Daoy (cell line): ENCODE results near the gene EPS8L3. TPM values are rescaled to one million over a fixed set of nuclear protein-coding genes. Genes with fewer than 3 reads are reported as not detected.
"Not testable (repeated sequence)": the region's sequence is repeated elsewhere in the genome, so short reads cannot be mapped to it uniquely, and the experiment has no call there.

Source experiments
- DNase-seq: peaks from one replicate; pipeline ENCODE4 v3.0.0-alpha.2; 2015; ENCODE audit warnings: low read depth
- total RNA-seq: library from RNA; depleted of rRNA; stranded (reverse); fragments of >200 nt; shearing (Covaris generic); gene quantifications from 2 replicates; pipeline ENCODE4 v1.2.3, GENCODE V29; 2014; rRNA removed

The EPS8L3 gene, protein sequence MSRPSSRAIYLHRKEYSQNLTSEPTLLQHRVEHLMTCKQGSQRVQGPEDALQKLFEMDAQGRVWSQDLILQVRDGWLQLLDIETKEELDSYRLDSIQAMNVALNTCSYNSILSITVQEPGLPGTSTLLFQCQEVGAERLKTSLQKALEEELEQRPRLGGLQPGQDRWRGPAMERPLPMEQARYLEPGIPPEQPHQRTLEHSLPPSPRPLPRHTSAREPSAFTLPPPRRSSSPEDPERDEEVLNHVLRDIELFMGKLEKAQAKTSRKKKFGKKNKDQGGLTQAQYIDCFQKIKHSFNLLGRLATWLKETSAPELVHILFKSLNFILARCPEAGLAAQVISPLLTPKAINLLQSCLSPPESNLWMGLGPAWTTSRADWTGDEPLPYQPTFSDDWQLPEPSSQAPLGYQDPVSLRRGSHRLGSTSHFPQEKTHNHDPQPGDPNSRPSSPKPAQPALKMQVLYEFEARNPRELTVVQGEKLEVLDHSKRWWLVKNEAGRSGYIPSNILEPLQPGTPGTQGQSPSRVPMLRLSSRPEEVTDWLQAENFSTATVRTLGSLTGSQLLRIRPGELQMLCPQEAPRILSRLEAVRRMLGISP
- total RNA-seq = not detected in 2 replicates

DNA sequence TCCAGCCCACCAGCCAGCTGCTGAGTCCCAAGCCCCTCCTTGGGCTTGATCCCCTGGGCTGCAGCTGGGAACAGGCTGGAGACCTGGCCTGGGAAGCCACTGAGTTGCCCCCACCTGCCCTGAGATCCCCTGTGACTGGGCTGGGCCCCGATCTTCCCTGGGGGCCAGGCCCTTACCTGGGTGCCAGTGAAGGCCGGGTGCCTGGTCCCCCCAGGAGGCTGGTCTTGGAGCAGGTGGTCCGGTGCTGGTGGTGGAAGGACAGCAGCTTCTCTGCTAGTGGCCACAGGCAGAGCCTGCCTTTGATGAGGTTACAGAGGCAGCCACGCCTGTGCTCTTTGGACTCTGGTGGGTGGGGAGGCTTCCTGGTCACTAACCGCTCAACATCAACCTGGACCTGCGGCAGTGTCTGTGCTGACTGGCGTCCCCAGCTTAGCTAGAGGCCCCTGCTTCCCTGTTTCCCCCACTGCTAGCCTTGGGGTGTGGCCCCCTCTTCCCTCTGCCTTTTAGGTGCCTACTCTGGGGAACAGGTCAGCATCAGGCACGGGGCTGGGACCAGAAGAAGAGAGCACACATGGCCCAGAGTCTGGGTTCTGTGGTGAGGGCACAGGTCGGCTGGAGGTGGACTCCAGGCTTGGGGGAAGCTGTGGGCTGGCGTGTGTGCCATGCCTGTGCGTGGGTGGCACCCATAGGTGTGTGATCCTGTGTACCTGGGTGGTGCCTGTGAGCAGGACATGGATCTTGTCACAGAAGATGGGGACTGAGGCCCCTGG is at the start of gene EPS8L3:
EPS8L3 (minus strand) TSS at position 278 of the 770 bp plus-strand sequence. CDS start 2,174 bp downstream, outside the sequence.
- no peak for DNase-seq

DNA sequence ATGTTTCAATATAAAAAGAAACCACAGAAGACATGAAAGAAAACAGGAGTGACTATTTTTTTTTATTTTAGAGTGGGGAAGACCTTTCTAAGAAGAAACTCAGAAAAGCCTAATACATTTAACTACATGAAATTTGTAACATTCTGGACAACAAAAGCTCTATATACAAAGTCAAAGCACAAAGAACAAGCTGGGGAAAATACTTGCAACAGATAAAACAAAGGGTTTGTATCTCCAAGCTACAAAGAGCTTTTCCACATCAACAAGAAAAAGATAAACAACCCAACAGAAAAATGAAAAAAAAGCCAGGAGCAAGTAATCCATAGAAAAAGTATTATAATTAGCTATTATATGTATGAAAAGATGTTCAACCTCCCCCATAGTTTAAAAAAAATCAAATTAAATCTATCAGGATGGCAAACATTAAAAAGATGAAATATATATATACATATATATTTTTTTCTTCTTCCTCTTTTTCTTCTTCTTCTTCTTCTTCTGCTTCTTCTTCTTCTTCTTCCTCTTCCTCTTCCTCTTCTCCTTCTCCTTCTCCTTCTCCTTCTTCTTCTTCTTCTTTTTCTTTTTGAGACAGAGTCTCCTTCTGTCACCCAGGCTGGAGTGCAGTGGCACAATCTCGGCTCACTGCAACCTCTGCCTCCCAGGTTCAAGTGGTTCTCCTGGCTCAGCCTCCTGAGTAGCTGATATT is 49.1 kb upstream of the EPS8L3 start:
- DNase-seq = no peak

DNA sequence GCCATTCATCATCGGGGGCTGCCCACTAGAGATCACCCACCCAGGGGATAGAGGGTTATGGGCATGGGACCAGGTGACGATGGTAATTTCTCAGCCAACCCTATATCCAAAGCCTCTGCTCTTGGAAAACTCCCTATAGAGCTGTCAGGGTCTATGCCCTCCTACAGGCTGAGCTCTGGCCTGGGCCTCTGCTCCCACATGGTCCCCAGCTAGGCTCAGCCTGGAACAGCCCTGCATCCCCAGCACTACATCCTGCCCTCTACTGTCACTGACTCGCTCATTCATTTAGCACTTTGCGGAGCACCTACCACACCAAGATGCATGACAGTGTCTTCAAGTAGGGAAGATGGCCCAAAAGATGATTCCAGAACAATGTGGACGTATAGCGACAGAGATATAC is 45.0 kb upstream of the EPS8L3 start:
- no peak for DNase-seq

DNA sequence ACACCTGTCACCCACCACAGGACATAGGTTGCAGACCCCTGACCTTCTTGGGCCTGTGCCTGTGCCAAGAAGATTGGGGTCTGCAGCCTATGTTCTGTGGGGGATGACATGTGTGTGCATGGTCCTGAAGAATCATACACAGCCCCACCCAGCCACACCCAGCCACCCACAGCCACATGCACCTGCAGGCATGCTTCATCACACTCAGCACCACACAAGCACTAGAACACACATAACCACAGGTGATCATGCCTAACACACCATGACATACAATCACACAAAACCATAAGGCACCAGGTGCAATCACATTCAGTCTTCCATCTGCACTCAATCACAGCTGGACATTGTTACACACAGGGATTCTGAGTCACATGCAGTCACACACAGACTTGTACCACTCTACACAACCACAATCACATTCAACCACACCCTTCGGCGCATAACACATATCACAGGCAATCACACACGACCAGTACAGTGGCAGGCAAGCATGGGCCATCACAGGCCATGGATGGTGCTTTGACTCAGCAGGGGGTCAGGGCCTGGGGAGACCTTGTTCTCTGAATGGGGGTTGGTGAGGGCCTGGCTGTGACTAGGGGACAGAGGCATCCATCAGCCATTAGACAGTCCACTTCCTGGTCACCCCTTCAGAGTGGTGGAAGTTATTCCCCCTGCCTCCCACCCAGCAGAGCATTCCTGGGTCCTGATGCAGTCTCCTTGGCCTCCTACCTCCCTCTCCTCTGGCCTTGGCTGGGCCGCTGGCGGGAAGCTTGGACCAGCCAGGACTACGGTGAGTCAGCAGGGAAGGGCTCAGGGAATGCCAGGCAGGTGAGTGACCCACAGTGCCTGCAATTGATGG is 44.3 kb upstream of the EPS8L3 start:
- DNase-seq = peak; percentile 48

DNA sequence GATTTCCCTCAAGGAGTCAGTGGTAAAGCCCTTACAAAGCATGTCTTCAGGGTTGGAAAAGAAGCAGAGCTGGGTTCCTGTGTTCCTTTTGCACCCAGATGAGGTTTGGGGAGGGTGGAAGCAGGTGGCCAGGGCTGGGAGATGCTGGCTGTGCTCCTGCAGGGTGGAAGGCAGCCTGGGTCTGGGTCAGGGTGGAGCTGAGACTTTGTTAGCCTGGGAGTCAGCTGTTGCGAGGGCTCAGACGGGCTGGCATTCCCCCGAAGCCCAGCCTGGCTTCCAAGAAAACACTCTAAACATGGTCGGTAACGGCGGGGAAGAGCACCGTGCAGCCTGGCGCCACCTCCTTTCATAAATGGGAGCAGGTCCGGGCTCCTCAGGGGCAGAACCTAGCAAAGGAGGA is 43.7 kb upstream of the EPS8L3 start:
- DNase-seq = no peak

DNA sequence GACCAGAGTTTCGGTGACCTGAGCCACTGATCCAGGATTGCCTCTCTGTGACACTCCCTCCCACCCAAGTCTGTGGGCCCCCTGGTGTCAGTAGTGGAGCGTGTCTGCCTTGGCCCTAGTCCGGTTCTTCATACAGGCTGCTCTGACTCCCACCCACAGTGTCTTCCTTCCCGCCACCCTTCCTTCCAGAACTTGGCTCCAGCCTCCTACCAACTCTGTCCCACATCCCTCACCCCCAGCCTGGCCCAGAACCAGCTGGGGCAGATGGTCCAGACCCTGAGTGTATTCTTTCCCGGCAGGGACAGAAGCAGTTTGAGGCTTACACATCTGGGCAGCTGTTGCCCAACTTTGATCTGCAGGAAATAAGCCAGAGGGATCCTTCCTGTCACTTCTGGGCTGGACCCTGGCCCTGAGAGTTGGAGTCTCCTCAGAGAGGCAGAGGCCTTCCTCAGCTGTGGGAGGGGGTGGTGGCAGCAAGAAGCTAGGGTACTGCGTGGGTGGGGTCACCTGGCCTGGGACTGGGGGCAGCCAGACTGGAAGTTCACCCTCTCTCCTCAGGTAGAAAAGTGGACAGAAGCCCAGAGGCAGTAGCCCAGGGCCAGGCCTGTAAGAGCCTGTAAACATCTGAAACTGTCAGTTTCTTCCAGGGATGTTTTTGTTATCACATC is 43.1 kb upstream of the EPS8L3 start:
- DNase-seq = no peak

DNA sequence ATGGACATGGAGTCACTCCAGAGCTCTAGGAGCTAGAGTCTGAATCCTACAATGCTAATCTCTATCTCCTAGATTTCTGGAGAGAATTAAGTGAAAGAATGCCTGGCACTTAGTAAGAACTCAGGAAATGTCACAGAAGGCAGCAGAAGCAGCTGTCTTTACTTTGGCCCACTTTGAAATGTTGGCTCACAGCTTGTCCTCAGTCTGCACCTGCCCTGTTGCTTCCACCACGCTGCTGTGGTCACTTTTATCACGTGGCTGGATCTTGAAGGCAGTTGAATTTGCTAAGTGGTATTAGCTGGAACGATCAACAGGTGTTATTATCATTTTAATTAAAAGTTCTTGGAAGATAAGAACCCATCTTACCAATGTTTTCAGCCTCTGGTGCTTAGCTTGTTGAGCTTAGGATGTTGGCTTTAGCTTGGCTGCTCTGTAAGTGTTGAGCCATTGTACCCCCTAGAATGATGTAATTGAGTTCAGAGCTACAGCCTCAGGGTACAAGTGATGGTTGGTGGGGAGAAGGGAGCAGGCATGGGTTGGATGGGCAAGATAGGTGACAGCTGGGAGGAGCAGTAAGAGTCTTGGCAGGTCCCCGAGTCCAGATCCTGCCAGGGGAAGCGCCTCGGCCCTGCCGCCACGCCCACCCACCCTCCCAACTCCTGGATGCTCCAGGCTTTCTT is 41.9 kb upstream of the EPS8L3 start:
- no peak for DNase-seq

DNA sequence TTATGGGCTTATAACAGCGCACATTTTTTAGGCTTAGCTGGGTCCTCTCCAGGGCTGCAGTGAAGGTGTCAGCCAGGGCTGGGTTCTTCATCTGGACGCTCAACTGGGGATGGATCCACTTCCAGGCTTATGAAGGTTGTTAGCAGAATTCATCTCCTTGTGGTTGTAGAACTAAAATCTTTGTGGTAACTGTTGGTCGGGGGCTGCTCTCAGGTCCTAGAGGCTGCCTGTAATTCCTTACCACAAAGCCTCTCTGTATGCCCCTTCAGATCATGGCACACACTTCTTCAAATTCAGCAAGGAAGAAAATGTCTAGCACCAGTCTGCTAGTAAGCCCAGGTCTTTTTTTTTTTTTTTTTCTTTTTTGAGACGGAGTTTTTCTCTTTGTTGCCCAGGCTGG is 40.9 kb upstream of the EPS8L3 start:
- DNase-seq = no peak

DNA sequence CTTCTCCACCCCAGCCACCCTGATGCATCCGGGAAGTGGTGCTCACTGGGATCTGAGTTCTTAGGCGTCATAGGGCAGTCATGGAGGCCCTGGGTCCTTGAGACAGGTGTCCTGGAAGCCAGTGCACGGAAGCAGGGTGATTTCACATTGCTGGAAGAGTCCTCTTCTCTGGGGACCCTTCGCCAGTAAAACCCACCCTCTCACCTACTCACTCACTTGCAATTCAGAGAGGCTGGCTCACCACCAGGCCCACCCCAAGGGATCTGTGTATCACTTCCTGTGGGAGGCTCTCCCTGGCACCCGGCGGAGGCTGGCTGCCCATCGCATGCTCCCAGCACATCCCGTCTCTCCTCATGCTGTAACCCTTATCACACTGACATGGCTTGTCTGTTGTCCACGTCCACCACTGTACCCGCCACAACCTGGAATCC is 40.2 kb upstream of the EPS8L3 start:
- DNase-seq = peak; percentile 91

DNA sequence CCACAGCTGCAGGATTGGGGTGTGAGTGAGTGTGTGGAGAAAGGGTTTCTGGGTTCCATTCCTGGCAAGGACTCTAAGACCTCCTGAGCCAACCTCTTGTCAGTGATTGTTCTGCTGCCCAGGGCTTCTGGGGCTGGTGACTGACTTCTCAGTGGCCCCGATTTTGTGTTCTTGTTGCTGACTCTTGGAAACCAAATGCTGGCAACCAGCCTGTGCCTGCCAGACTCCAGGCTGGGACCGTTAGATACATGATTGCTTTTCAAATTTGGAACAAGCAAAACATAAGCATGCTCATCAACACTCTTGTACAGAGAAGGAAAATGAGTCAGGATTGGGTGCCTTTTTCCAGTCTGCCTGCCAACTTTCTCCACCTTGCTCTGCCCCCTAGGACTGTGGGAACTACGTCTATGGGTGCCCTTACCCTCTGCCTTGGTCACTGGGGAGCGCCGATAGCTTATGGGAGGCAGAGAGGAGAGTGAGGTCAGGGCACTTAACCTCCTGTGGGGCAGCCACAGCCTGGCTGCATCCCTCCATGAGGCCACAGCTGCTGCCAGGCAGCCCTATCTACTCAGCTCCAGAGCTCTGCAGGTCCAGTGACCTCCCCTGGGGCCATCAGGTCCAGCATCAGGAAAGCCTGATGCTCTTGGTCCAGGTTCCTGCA is 39.3 kb upstream of the EPS8L3 start:
- no peak for DNase-seq

DNA sequence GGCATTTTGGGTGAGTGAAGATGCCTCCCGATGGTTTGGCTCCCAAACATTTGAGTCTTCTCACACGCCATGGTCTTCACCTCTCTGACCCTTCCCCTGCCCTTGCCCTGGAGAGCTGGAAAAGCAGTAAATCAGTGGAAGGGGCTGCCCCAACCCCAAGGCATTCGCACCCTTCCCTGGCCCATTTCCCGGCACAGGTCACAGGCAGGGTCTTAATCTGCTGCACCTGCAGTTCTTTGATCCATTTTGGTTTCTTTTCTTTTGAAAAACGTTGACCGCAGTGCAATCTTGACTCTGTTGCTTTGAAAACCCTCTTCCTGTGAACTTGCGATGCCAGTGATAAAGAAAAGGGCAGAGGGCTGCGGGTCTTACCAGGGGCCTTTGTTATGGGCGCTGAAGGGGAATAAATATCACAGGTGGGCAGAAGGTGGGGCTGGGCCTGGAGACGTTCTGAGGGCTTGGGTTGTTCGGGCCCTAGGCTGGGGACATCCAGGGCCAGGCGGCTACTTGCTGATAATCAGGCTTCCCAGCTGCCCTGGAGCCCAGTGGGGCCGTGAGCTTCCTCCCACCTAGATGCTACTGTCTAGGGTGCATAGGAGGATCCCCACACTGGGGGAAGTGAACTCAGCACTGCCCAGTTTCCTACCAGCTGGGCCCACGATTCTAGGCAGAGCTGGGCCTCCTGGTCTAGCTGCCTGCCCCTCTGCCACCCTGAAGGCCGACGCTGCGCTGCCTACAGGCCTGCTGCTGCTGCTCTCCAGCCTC is 38.6 kb upstream of the EPS8L3 start:
- DNase-seq = no peak

DNA sequence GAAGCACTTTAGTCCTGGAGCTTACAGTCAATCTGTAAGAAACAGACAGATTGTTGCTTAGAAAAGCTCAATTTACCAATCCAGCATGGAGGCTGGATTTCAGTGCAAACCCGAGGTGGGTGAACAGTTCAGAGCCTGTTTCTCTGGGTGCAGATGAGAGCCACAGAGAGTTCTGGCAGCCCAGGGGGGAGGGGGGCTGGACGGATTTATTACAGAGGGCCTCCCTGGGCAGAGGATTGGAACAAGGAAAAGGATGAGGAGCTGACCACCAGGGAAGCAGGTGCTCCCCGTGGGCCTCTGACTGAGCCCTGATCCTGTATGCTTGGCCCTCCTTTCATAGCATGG is 38.0 kb upstream of the EPS8L3 start:
- no peak for DNase-seq

DNA sequence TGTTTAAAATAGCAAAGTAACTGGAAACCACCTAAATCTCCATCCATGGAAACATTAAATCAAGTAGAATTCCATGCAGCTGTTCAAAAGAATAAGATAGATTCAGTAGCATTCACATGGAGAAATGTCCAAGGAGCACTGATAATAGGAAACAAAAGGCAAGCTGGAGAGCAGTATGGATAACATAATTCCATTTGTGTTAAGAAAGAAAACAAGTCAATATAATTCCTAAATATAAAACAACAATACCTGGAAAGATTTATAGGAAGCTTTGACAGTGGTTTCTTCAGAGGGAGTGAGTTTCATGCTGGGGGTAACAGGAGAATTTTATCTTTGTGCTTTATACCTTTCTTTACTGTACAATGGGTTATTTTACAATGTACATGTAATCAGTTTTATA is 36.6 kb upstream of the EPS8L3 start:
- DNase-seq = no peak

DNA sequence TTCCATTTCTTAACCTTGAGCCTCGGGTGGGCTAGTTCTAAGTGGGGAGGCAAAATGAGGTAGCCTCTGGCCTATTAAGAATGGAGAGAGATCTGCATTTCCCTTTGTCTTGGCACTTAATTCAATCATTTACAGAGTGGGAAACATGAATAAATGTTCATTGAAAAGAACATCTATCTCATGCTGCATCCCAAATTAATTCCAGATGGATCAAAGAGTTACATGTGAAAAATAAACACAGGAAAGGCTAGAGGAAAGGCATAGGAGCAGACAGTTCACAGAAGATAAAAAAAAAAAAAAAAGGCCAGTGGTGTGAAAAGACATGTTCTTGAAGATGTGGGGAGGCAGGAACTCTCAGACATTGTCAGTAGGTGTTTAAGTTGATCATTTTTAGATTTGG is 35.7 kb upstream of the EPS8L3 start:
- DNase-seq = no peak

DNA sequence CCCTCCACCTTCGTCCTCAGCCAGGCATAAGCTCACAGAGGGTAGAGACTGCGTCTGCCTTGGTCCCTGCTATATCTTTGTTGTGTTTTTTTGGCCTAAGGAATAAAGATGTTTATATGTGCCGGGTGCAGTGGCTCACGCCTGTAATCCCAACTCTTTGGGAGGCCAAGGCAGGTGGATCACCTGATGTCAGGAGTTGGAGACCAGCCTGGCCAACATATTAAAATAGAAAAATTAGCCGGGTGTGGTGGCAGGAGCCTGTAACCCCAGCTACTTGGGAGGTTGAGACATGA is 33.5 kb upstream of the EPS8L3 start:
- DNase-seq = not testable (repeated sequence)

DNA sequence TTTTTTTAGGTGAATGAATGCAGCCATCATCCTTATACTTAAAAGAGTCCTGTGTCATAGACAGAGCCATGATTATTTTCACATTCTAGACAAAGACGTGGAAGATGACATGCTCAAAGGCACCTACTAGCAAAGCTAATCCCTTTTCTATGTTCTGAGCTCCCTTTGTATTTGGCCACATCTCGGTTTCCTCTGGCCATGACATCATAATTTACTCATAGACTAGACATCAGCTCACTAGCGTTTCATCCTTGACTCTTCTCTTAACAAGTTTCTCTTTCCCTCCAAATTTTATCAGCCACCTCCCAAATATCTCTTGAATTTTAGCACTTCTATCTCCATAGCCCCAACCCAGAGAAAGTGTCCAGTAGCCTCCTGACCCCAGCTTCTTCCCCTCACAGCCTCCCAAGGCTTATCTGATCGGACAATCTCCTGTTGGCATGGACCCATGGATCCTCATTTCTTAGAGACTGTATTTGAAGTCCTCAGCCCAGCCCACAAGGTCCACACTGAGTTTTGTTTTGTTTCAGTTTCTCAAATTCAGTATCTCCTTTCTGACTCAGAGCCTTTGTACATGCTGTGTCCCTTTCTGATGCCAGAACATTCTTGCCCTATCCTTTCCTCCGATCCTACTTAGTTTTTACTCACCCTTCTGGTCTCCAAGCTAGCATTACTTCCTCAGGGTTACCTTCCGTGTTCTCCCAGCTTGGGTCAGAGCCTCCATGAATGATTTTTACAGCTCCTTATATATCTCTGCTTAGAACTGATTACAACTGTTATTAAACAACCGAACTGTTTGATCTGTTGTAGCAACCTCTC is 33.0 kb upstream of the EPS8L3 start:
- peak; percentile 37 for DNase-seq

DNA sequence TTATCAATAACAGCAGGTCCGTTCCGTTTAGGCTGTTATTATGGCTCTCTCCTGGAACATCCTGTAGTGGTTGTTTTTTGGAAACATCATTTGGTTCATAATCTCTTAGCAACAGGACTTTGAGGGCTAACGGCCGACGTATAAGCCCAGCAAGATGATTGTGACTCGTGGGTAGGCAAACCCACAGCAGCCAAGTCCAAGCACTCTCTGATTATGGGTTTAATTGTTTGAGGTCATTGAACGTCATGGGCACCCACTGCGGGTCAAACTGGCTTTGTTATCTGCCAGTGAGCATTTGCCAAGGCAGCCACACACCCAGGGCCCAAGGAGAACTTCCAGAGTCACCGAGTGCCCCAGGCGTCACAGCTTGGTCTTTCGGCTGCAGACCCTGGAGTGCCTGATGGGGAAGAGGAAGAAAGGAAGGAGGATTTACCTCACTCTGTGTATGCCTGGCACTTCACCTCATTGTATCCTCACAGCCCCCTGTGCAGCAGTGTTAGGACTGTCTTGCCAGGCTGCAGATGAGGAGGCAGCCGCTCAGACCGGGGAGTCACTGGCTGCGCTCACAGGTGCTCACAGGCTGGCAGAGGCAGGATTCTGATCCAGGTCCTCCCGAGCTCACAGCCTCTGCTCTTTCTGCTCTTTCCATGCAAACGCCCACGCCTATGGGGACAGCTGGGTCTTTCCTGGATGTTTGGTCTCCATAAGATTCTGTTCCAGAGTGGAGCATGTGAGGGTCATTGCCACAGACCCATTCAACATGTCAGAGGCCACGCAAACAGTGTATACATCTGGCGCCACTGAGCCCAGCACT is 30.8 kb upstream of the EPS8L3 start:
- DNase-seq = peak; percentile 41
